K562 (cell line): ENCODE measurements around the gene BSN. TPM values are rescaled to one million over a fixed set of nuclear protein-coding genes. Genes with fewer than 3 reads are reported as not detected.

Source experiments
- ATAC-seq: fragments of 200-7000 bp; cut with Tn5 transposase; 3 replicates; pipeline ENCODE4 v1.9.1; 2020; ENCODE audit warnings: moderate library complexity
- BruUV-seq: library from RNA; stranded (reverse); fragments of 400-500 nt; replicated peaks from 2 replicates; lab custom pipeline; 2021; lab: Mats Ljungman, UMichigan
- CTCF ChIA-PET: fragments of 300-600 bp; formaldehyde crosslinking; extraction: SDS; loops from one replicate; lab custom pipeline; 2021; ENCODE audit warnings: low intra/inter-chr PET ratio; lab: Yijun Ruan, JAX
- POLR2A ChIA-PET: fragments of 300-600, 350-650 bp; sonication (Branson Sonifier 250); formaldehyde crosslinking; extraction: SDS; loops from one replicate; lab custom pipeline; 2021; ENCODE audit warnings: antibody characterized with exemption, inconsistent platforms; lab: Yijun Ruan, JAX
- DNase-seq, 4 experiments: peaks; one replicate each; pipeline versions ENCODE4 v3.0.0 to v3.0.0-alpha.2; 2011 to 2018; ENCODE audit warnings: low spot score in 3 of 4, mixed read lengths in 3 of 4; ENCODE audit errors: extremely low read depth in 1 of 4
- FAIRE-seq: peaks from 2 replicates; lab custom pipeline; 2011; peaks lifted over from hg19 to GRCh38; lab: Jason Lieb, UNC
- H2AFZ ChIP-seq: 2 replicates; pipeline ENCODE4 v1.6.0; 2011; ENCODE audit warnings: low read depth, low read length, control low read depth, inconsistent platforms
- H3K27ac ChIP-seq: fragments of 200-600 bp; 3 replicates; pipeline ENCODE4 v1.8.0; 2011; ENCODE audit warnings: low read depth, mild to moderate bottlenecking, control low read depth, inconsistent platforms, low read length, moderate library complexity, mixed read lengths; ENCODE audit errors: extremely low read depth
- H3K27me3 ChIP-seq, 2 experiments: fragments of 300-600 bp in 1 of 2; 2 replicates in 1 of 2; 3 replicates in 1 of 2; pipeline versions ENCODE4 v1.6.0 to v1.8.0; 2011; ENCODE audit warnings: inconsistent platforms in 2 of 2, low read length in 2 of 2, mild to moderate bottlenecking in 1 of 2, mixed read lengths in 1 of 2, moderate library complexity in 1 of 2; ENCODE audit not compliant: control insufficient read depth in 2 of 2, insufficient read depth in 2 of 2
- H3K36me3 ChIP-seq: fragments of 300-600 bp; 3 replicates; pipeline ENCODE4 v1.8.0; 2011; ENCODE audit warnings: mild to moderate bottlenecking, low read length, inconsistent platforms; ENCODE audit not compliant: control insufficient read depth, insufficient read depth
- H3K4me1 ChIP-seq, 2 experiments: fragments of 200-600 bp in 1 of 2; replicated peaks in 1 of 2; 2 replicates in 1 of 2; 3 replicates in 1 of 2; pipeline versions ENCODE4 v1.5.1 to v1.8.0; 2011; ENCODE audit warnings: inconsistent platforms in 2 of 2, low read length in 2 of 2, mild to moderate bottlenecking in 1 of 2, mixed read lengths in 1 of 2, moderate library complexity in 1 of 2; ENCODE audit not compliant: control insufficient read depth in 2 of 2, insufficient read depth in 2 of 2
- H3K4me2 ChIP-seq: 2 replicates; pipeline ENCODE4 v1.6.1; 2011; ENCODE audit warnings: low read length, control low read depth, inconsistent platforms, mixed read lengths; ENCODE audit not compliant: insufficient read depth
- H3K4me3 ChIP-seq: fragments of 200-600 bp; sonication (generic), shearing (Covaris generic); 2 replicates; pipeline ENCODE4 v1.5.1; 2016; ENCODE audit warnings: control low read depth, inconsistent platforms
- H3K79me2 ChIP-seq: fragments of 200-600 bp; 3 replicates; pipeline ENCODE4 v1.8.0; 2011; ENCODE audit warnings: low read length, inconsistent platforms; ENCODE audit not compliant: control insufficient read depth, insufficient read depth
- H3K9ac ChIP-seq, 2 experiments: 2 replicates each; pipeline versions ENCODE4 v1.6.0 to v1.6.1; 2011; ENCODE audit warnings: low read depth in 2 of 2, low read length in 2 of 2, control low read depth in 1 of 2, inconsistent platforms in 1 of 2, mild to moderate bottlenecking in 1 of 2, mixed read lengths in 1 of 2; ENCODE audit not compliant: insufficient read depth in 1 of 2
- H3K9me1 ChIP-seq: one replicate; pipeline ENCODE4 v1.6.0; 2011; ENCODE audit warnings: inconsistent platforms, mild to moderate bottlenecking, low read length, moderate library complexity; ENCODE audit not compliant: control insufficient read depth, insufficient read depth
- H3K9me3 ChIP-seq: replicated peaks from 2 replicates; pipeline ENCODE4 v1.5.1; 2011; ENCODE audit warnings: low read depth, low read length, inconsistent platforms; ENCODE audit not compliant: control insufficient read depth, insufficient read depth
- H4K20me1 ChIP-seq: replicated peaks from 2 replicates; pipeline ENCODE4 v1.6.1; 2011; ENCODE audit warnings: low read length, inconsistent platforms, mixed read lengths; ENCODE audit not compliant: control insufficient read depth, insufficient read depth
- ARID1B ChIP-seq: fragments of 450-650 bp; IDR thresholded peaks from 2 replicates; pipeline ENCODE4 v1.6.1; 2016; ENCODE audit warnings: antibody characterized with exemption, mild to moderate bottlenecking, inconsistent platforms
- BRCA1 ChIP-seq, 2 experiments: fragments of 450-650 bp in 1 of 2; sonication (generic) in 1 of 2; formaldehyde crosslinking in 1 of 2; IDR thresholded peaks; 2 replicates each; pipeline versions ENCODE4 v1.5.0 to v1.6.1; 2017 to 2020; ENCODE audit warnings: mild to moderate bottlenecking in 1 of 2, missing genetic modification reagents in 1 of 2
- CBX1 ChIP-seq: sonication (generic); IDR thresholded peaks from 2 replicates; pipeline ENCODE4 v1.6.1; 2016; ENCODE audit warnings: antibody characterized with exemption, low read depth, mild to moderate bottlenecking
- DPF2 ChIP-seq: fragments of 450-650 bp; IDR thresholded peaks from 2 replicates; pipeline ENCODE4 v1.6.1; 2016
- NCOA4 ChIP-seq: fragments of 450-650 bp; IDR thresholded peaks from 2 replicates; pipeline ENCODE4 v1.6.1; 2018; ENCODE audit warnings: mild to moderate bottlenecking; ENCODE audit not compliant: partially characterized antibody
- NFRKB ChIP-seq: fragments of 450-650 bp; IDR thresholded peaks from 2 replicates; pipeline ENCODE4 v1.6.1; 2016; ENCODE audit warnings: low read depth
- PRMT5 ChIP-seq: sonication (generic); formaldehyde crosslinking; IDR thresholded peaks from 2 replicates; pipeline ENCODE4 v1.5.0; 2020; ENCODE audit warnings: missing genetic modification reagents
- RUNX1 ChIP-seq: sonication (generic); IDR thresholded peaks from 2 replicates; pipeline ENCODE4 v1.6.1; 2016; ENCODE audit warnings: antibody characterized with exemption, low read depth
- STAT6 ChIP-seq: sonication (generic); formaldehyde crosslinking; IDR thresholded peaks from 2 replicates; pipeline ENCODE4 v1.8.1; 2023; ENCODE audit warnings: mild to moderate bottlenecking, missing genetic modification reagents
- SUPT5H ChIP-seq: fragments of 450-650 bp; IDR thresholded peaks from 2 replicates; pipeline ENCODE4 v1.6.1; 2016
- VEZF1 ChIP-seq: fragments of 200-800 bp; sonication (Bioruptor generic); IDR thresholded peaks from 2 replicates; pipeline ENCODE4 v1.6.1; 2017; ENCODE audit warnings: missing genetic modification characterization, missing compliant biosample characterization
- ZBTB17 ChIP-seq: fragments of 450-650 bp; formaldehyde crosslinking; IDR thresholded peaks from 2 replicates; pipeline ENCODE4 v1.4.0; 2020; ENCODE audit warnings: mild to moderate bottlenecking
- ZBTB34 ChIP-seq: fragments of 250-450 bp; sonication (Bioruptor Pico); IDR thresholded peaks from 2 replicates; pipeline ENCODE4 v1.8.0; 2021; ENCODE audit warnings: mild to moderate bottlenecking, moderate library complexity
- ZMIZ1 ChIP-seq, 2 experiments: fragments of 150-350 bp in 1 of 2; IDR thresholded peaks; 2 replicates each; pipeline ENCODE4 v1.6.1; 2012 to 2016; ENCODE audit warnings: low read depth in 2 of 2, low read length in 2 of 2, mild to moderate bottlenecking in 1 of 2, moderate library complexity in 1 of 2
- ZNF316 ChIP-seq: fragments of 450-650 bp; IDR thresholded peaks from 2 replicates; pipeline ENCODE4 v1.6.1; 2016
- WGBS: fragments of 100-300 bp; shearing (Covaris generic); methylation state at CpG from one replicate; pipeline ENCODE4 v1.1.6; 2016; ENCODE audit warnings: low coverage, mixed read lengths; ENCODE audit not compliant: insufficient coverage; ENCODE audit errors: missing lambda C conversion rate; 5-methylcytosine and 5-hydroxymethylcytosine counted together
- in situ Hi-C: fragments of 300-500 bp; cut with MboI; formaldehyde crosslinking; loops from 4 replicates; pipeline ENCODE4 v1.15.0; 2018; ENCODE audit warnings: inconsistent platforms, mixed read lengths
- intact Hi-C: fragments of 100-400 bp; cut with micrococcal nuclease; formaldehyde crosslinking; loops from 2 replicates; pipeline ENCODE4 v1.14.2; 2022
- polyA plus RNA-seq, 8 experiments: library from polyadenylated mRNA; depleted of rRNA in 4 of 8; stranded (reverse) in 5 of 8; unstranded in 3 of 8; fragments of >200 nt; fragmentation: Nextera tagmentation in 2 of 8; fragmentation: Illumina TruSeq in 1 of 8; extraction: Ambion mirVana in 2 of 8; extraction: Trizol in 1 of 8; gene quantifications; 2 replicates each; pipeline versions ENCODE4 v1.2.1 to v1.2.3, GENCODE V29; 2011 to 2014; ENCODE audit warnings: inconsistent platforms in 1 of 8, missing spikeins in 1 of 8
- total RNA-seq, 7 experiments: library from RNA; depleted of rRNA in 6 of 7; stranded (reverse); fragments of >200 nt in 6 of 7; fragmentation: Illumina TruSeq in 2 of 7; extraction: Trizol in 2 of 7; gene quantifications; 2 replicates each; pipeline versions ENCODE4 v1.2.1 to v1.2.3, GENCODE V29; 2011 to 2021; ENCODE audit warnings: low replicate concordance in 1 of 7

The BSN gene
- total and polyA plus RNA-seq, 9 of the 15 experiments (the other 6 are each of a cell fraction or from before 2014, with no cell fraction given) = 0.03 to 1.5 (median 0.29) TPM

GRCh38 chr3:49638445-49638844 is 84.2 kb downstream of the BSN start:
- FAIRE-seq = peak; percentile 96
- BruUV-seq = no TSS peak
- H3K27ac ChIP-seq = peak overlapping the region; percentile 36; the same call in 1 of the 3 replicates
- WGBS = 0% methylated on average over 6 of the region's 8 CpGs
- CTCF ChIA-PET = no interaction called here
- no peaks in the 10 kb centered on the region for H4K20me1 ChIP-seq
- no peaks in the 10 kb centered on the region for H3K27me3 ChIP-seq
- in situ Hi-C loops = no loop called here
- no peaks in the 10 kb centered on the region for H3K36me3 ChIP-seq
- ATAC-seq = peak; percentile 99
- H3K79me2 ChIP-seq = no peaks in the 10 kb centered on the region
- intact Hi-C loops = no loop called here
- no peaks in the 10 kb centered on the region for H3K9me1 ChIP-seq
- H3K4me2 ChIP-seq = peak overlapping the region; percentile 62
- peak overlapping the region in 1 of 2 experiments; percentile 64; a peak in 1 of 4 replicates for H3K9ac ChIP-seq
- H3K4me3 ChIP-seq = no peak overlapping the region
- no peaks in the 10 kb centered on the region for H3K9me3 ChIP-seq
- H3K4me1 ChIP-seq = peaks cover 13 to 22% of the 10 kb centered on the region in 2 experiments; a peak in 3 of 5 replicates
- peak; percentile 76 to 91 (median 79) for DNase-seq
- POLR2A ChIA-PET = interaction anchor here (0.7 kb wide), 2 partner anchors 10 to 133 kb away, joined by 3 to 4 read pairs; no protein-coding TSS in a partner anchor
- H2AFZ ChIP-seq = peak overlapping the region; percentile 51
- TF ChIP-seq ZBTB17 (CRISPR knock-in tag) (no peak), VEZF1 (peak; percentile 47), RUNX1 (no peak), ZBTB34 (CRISPR knock-in tag) (no peak), BRCA1 (IDR thresholded peaks at IDR 0.05) (no peak), BRCA1 (CRISPR knock-in tag; IDR thresholded peaks at IDR 0.05) (no peak), DPF2 (peak; percentile 34; the same call in 1 of the 2 replicates), CBX1 (no peak), ARID1B (peak; percentile 53), PRMT5 (CRISPR knock-in tag) (no peak), SUPT5H (no peak), ZMIZ1 (IDR thresholded peaks at IDR 0.05; ENCODE audit: low read depth in 2 of 2, low read length in 2 of 2) (no peak), ZNF316 (no peak), STAT6 (CRISPR knock-in tag) (no peak), NCOA4 (no peak), NFRKB (no peak)
